Measurements from ENCODE around the gene MLPH.

DNA sequence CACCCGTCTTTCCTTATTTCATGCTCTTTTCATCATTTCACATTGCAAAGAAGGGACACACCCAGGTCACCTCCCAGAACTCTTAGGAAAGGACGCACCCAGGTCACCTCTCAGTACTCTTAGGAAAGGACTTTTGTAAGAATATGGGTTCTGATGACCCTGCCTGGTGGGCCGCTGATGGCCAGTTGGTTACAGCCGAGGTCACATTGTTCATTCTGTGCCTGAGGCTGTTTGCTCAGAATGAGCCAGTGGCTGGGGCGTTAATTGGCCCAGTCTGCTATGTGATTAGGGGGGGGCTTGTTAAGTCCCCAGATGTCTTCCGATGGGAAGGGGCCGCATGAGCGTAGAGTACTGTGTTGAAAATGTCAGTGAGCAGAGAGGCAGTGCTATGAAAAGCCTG, 9.4 kb downstream of the MLPH start:
- TF ChIP-seq L3MBTL2 (conservative IDR thresholded peaks at IDR 0.05) (no peak), ARNT (IDR thresholded peaks at IDR 0.05) (no peak), CTBP1 (IDR thresholded peaks at IDR 0.05; ENCODE audit: borderline replicate concordance) (no peak), FOXM1 (IDR thresholded peaks at IDR 0.05; ENCODE audit: borderline replicate concordance) (no peak), FOXA1 (IDR thresholded peaks at IDR 0.05) (no peak), ZNF384 (IDR thresholded peaks at IDR 0.05) (no peak), HDGF (IDR thresholded peaks at IDR 0.05; ENCODE audit: borderline replicate concordance) (no peak), ELF4 (IDR thresholded peaks at IDR 0.05) (no peak), FOXK2 (IDR thresholded peaks at IDR 0.05) (no peak), SP1 (IDR thresholded peaks at IDR 0.05) (no peak), BHLHE40 (IDR thresholded peaks at IDR 0.05; ENCODE audit: borderline replicate concordance) (no peak), SUZ12 (IDR thresholded peaks at IDR 0.05) (no peak)
